GM18498 (cell line): ENCODE data around the gene TUBA8.
"Not testable (repeated sequence)": the region's sequence is repeated elsewhere in the genome, so short reads cannot be mapped to it uniquely, and the experiment has no call there.

Experiments used
- ATAC-seq: cut with Tn5 transposase; IDR thresholded peaks from one replicate; pipeline ENCODE4 v1.9.1; 2021; ENCODE audit warnings: mild to moderate bottlenecking, moderate library complexity; ENCODE audit not compliant: unreplicated experiment

Gene TUBA8

GRCh38 chr22:18165356-18165755 is 54.7 kb downstream of the TUBA8 start:
- not testable (repeated sequence) for ATAC-seq

GRCh38 chr22:18170284-18170683 is 59.7 kb downstream of the TUBA8 start:
- not testable (repeated sequence) for ATAC-seq

DNA sequence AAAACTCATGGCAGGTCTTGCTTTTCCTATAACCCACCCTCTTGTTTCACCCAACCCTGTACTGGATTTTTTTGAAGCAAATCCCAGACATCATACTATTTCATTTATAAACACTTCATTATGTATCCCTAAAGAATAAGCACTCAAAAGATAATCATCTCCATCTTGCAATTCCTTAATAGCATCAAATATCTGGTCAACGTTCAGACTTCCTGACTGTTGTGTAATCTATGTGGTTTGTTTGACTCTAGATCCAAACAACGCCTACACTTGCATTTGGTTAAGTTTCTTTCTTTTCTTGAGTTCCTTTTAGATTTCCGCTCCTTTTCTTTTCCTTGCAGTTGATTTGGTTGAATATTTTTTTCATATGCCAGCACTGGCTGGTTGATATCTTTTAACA is 61.6 kb downstream of the TUBA8 start:
- ATAC-seq = not testable (repeated sequence)

- not testable (repeated sequence) for ATAC-seq
Measured at GRCh38 chr22:18172776-18173175, 62.2 kb downstream of the TUBA8 start.

GRCh38 chr22:18173441-18173840 is 62.8 kb downstream of the TUBA8 start:
- not testable (repeated sequence) for ATAC-seq
